A549 (cell line): Measurements from ENCODE around the gene FNDC10. TPM values are rescaled to one million over a fixed set of nuclear protein-coding genes. Genes with fewer than 3 reads are reported as not detected.
A peak's percentile ranks its signal among the peaks of the same experiment; 100 is the strongest.

Experiments used
- ATAC-seq, 2 experiments: fragments of 200-7000 bp in 1 of 2; fragments of >200 bp in 1 of 2; cut with Nextera tagmentation in 1 of 2; cut with Tn5 transposase in 1 of 2; 3 replicates each; pipeline versions ENCODE4 v1.8.0 to v1.9.1; 2018 to 2020; ENCODE audit warnings: mild to moderate bottlenecking in 1 of 2, moderate library complexity in 1 of 2
- CTCF ChIA-PET: fragments of 300-600 bp; sonication (Branson Sonifier 250); formaldehyde crosslinking; extraction: SDS; loops from one replicate; lab custom pipeline; 2021; ENCODE audit warnings: antibody characterized with exemption, inconsistent platforms; lab: Yijun Ruan, JAX
- POLR2A ChIA-PET: fragments of 350-600 bp; formaldehyde crosslinking; extraction: SDS; loops from one replicate; lab custom pipeline; 2021; ENCODE audit warnings: antibody characterized with exemption, inconsistent platforms; lab: Yijun Ruan, JAX
- DNase-seq, 2 experiments: peaks; one replicate each; pipeline versions ENCODE4 v3.0.0 to v3.0.0-alpha.2; 2011 to 2016; ENCODE audit warnings: low read depth in 1 of 2, low spot score in 1 of 2
- FAIRE-seq: peaks from 2 replicates; lab custom pipeline; 2011; peaks lifted over from hg19 to GRCh38; lab: Jason Lieb, UNC
- H3K27ac ChIP-seq, 2 experiments: fragments of >200 bp; sonication (Bioruptor Twin); formaldehyde crosslinking; 3 replicates each; pipeline ENCODE4 v1.5.1; 2016 to 2017
- H3K4me1 ChIP-seq: fragments of >200 bp; sonication (Bioruptor Twin); formaldehyde crosslinking; 3 replicates; pipeline ENCODE4 v1.6.1; 2016
- H3K4me2 ChIP-seq: fragments of >200 bp; sonication (Bioruptor Twin); formaldehyde crosslinking; 3 replicates; pipeline ENCODE4 v1.6.1; 2016
- H3K4me3 ChIP-seq: fragments of >200 bp; sonication (Bioruptor Twin); formaldehyde crosslinking; 3 replicates; pipeline ENCODE4 v1.5.1; 2016
- H3K9me3 ChIP-seq: fragments of >200 bp; sonication (Bioruptor Twin); formaldehyde crosslinking; 3 replicates; pipeline ENCODE4 v1.6.1; 2016
- ATOH8 ChIP-seq: fragments of 250-450 bp; sonication (Bioruptor Pico); IDR thresholded peaks from 2 replicates; pipeline ENCODE4 v1.5.0; 2020; ENCODE audit warnings: low read depth, mild to moderate bottlenecking, moderate library complexity
- CBX8 ChIP-seq: fragments of 200-600 bp; sonication (generic); IDR thresholded peaks from 2 replicates; pipeline ENCODE4 v1.6.1; 2016
- CEBPB ChIP-seq, 2 experiments: fragments of >200 bp in 1 of 2; sonication (Bioruptor Twin) in 1 of 2; formaldehyde crosslinking in 1 of 2; IDR thresholded peaks; 2 replicates each; pipeline ENCODE4 v1.6.1; 2012 to 2016
- ESRRA ChIP-seq: fragments of 150-350 bp; IDR thresholded peaks from 2 replicates; pipeline ENCODE4 v1.6.1; 2014; ENCODE audit warnings: mild to moderate bottlenecking, low read length, borderline replicate concordance
- HMGXB4 ChIP-seq: fragments of 250-450 bp; sonication (Bioruptor Pico); IDR thresholded peaks from 2 replicates; pipeline ENCODE4 v1.5.0; 2021; ENCODE audit warnings: mild to moderate bottlenecking, moderate library complexity, borderline replicate concordance
- MAZ ChIP-seq: fragments of 150-350 bp; IDR thresholded peaks from 2 replicates; pipeline ENCODE4 v1.6.1; 2014; ENCODE audit warnings: antibody characterized with exemption, low read depth, low read length, borderline replicate concordance
- NR3C1 ChIP-seq: fragments of >200 bp; sonication (Bioruptor Twin); formaldehyde crosslinking; IDR thresholded peaks from 3 replicates; pipeline ENCODE4 v1.6.1; 2017
- POLR2A ChIP-seq: IDR thresholded peaks from 2 replicates; pipeline ENCODE4 v1.6.1; 2012; ENCODE audit warnings: mild to moderate bottlenecking, low read length
- RARB ChIP-seq: fragments of 250-450 bp; sonication (Bioruptor Pico); IDR thresholded peaks from 2 replicates; pipeline ENCODE4 v1.8.0; 2021; ENCODE audit warnings: mild to moderate bottlenecking, moderate library complexity
- TP53 ChIP-seq: fragments of 250-450 bp; sonication (Bioruptor Pico); IDR thresholded peaks from 2 replicates; pipeline ENCODE4 v1.5.0; 2021; ENCODE audit warnings: mild to moderate bottlenecking, moderate library complexity
- ZC3H11A ChIP-seq: fragments of 450-650 bp; IDR thresholded peaks from 2 replicates; pipeline ENCODE4 v1.6.1; 2014; ENCODE audit warnings: antibody characterized with exemption, mild to moderate bottlenecking
- ZNF302 ChIP-seq: fragments of 250-450 bp; sonication (Bioruptor Pico); IDR thresholded peaks from 2 replicates; pipeline ENCODE4 v1.9.0; 2021; ENCODE audit warnings: inconsistent platforms, mild to moderate bottlenecking, moderate library complexity
- WGBS: methylation state at CpG from one replicate; pipeline ENCODE4 v1.1.6; 2017; ENCODE audit errors: missing lambda C conversion rate; 5-methylcytosine and 5-hydroxymethylcytosine counted together
- polyA plus RNA-seq, 4 experiments: library from polyadenylated mRNA; depleted of rRNA in 3 of 4; stranded (reverse); fragments of >200 nt; fragmentation: RNase III in 1 of 4; extraction: RNeasy Plus Mini Kit Qiagen cat#74134 plus additional on column Dnase treatment in 1 of 4; gene quantifications; 2 replicates in 3 of 4; 3 replicates in 1 of 4; pipeline ENCODE4 v1.2.3, GENCODE V29; 2011 to 2017
- TF ChIP-seq, protein P1 (sequence below): fragments of 150-350 bp; IDR thresholded peaks from 2 replicates; pipeline ENCODE4 v1.6.1; 2014; ENCODE audit warnings: low read depth, mild to moderate bottlenecking, low read length
- TF ChIP-seq, protein P2 (sequence below): fragments of 450-650 bp; IDR thresholded peaks from 2 replicates; pipeline ENCODE4 v1.6.1; 2014; ENCODE audit warnings: antibody characterized with exemption

Gene FNDC10
- polyA plus RNA-seq, 2 of the 4 experiments (the other 2 are of a cell fraction) = 0.56 to 4.0 TPM

DNA sequence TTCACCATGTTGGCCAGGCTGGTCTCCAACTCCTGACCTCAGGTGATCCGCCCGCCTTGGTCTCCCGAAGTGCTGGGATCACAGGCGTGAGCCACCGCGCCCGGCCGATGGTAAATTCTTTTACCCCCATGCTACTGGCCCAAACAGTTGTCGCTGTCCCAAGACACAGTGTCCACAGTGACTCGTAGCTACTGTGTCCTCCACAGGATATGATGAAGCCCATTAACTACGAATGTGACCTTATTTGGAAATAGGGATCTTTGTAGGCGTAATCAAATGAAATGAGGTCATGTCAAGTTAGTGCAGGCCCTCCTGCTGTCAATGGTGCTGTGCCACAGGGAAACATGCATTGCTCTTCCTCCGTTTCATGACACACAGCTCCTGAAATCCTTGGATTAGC is 8.5 kb downstream of the FNDC10 start:
- Histone ChIP-seq H3K4me1 (no peaks in the 10 kb centered on the region), H3K4me3 (no peak overlapping the region), H3K9me3 (no peaks in the 10 kb centered on the region), H3K4me2 (no peak overlapping the region), H3K27ac (no peak overlapping the region)
- POLR2A ChIA-PET = no interaction called here
- FAIRE-seq = no peak
- no peak for ATAC-seq
- TF ChIP-seq HMGXB4 (CRISPR knock-in tag) = no peak
- no peak for TF ChIP-seq ATOH8 (CRISPR knock-in tag)
- TF ChIP-seq ZNF302 (CRISPR knock-in tag) = no peak
- TF ChIP-seq CEBPB (IDR thresholded peaks at IDR 0.05) = no peak
- no peak for TF ChIP-seq CBX8
- TF ChIP-seq RARB = no peak
- no peak for DNase-seq
- CTCF ChIA-PET = no interaction called here
- WGBS = 74% methylated on average over 12 of the region's 13 CpGs

DNA sequence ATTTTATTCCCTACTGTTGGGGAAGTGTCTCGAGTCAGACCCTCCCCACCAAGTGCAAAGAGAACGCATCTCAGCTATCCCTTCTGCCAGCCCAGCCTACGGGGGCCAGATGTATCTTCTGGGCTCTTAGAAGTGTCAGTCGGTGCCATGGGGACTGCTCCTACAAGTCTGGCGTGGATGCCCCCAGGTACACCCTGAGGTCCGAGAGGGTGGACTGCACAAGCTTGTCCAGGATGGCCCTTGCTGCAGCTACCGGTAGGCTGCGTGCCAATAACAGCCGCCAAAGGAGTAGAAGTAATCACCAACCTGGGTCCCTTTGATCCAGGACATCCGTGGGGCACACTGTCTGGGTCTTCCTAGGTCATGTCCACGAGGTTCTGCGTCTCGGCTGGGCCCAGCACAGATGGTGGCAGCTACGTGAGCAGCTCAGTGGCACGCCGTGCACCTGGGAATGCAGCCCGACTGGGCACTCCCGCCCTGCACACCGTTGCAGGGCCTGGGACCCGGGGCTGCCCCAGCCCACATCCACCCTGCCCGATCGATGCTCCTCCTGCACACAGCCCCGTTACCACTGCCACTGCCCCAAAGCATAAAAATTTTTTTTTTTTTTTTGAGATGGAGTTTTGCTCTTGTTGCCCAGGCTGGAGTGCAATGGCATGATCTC is 16.5 kb downstream of the FNDC10 start:
- no peak overlapping the region for H3K27ac ChIP-seq
- ChIA-PET CTCF (interaction anchor here (1.4 to 1.5 kb wide), 2 partner anchors 14 to 142 kb away, joined by 3 to 4 read pairs; no protein-coding TSS in a partner anchor), POLR2A (no interaction called here)
- TF ChIP-seq, protein P1, sequence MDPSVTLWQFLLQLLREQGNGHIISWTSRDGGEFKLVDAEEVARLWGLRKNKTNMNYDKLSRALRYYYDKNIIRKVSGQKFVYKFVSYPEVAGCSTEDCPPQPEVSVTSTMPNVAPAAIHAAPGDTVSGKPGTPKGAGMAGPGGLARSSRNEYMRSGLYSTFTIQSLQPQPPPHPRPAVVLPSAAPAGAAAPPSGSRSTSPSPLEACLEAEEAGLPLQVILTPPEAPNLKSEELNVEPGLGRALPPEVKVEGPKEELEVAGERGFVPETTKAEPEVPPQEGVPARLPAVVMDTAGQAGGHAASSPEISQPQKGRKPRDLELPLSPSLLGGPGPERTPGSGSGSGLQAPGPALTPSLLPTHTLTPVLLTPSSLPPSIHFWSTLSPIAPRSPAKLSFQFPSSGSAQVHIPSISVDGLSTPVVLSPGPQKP = no peak
- TF ChIP-seq, protein P2, sequence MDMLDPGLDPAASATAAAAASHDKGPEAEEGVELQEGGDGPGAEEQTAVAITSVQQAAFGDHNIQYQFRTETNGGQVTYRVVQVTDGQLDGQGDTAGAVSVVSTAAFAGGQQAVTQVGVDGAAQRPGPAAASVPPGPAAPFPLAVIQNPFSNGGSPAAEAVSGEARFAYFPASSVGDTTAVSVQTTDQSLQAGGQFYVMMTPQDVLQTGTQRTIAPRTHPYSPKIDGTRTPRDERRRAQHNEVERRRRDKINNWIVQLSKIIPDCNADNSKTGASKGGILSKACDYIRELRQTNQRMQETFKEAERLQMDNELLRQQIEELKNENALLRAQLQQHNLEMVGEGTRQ = no peak
- no peak for TF ChIP-seq ZC3H11A
- TF ChIP-seq MAZ = no peak
- TF ChIP-seq NR3C1 = no peak
- TF ChIP-seq ESRRA = no peak
- no peak for TF ChIP-seq ATOH8 (CRISPR knock-in tag)
- H3K4me2 ChIP-seq = no peak overlapping the region
- ATAC-seq = peak; percentile 30 to 43; a peak in 3 of 6 replicates
- no peak for DNase-seq
- no peak overlapping the region for H3K4me3 ChIP-seq
- WGBS = 82% methylated on average over 19 of the region's 23 CpGs
- FAIRE-seq = no peak
- H3K4me1 ChIP-seq = no peaks in the 10 kb centered on the region
- no peaks in the 10 kb centered on the region for H3K9me3 ChIP-seq

GRCh38 chr1:1582585-1583346 is 17.2 kb downstream of the FNDC10 start:
- FAIRE-seq = no peak
- no peak for DNase-seq
- no peak overlapping the region for H3K4me2 ChIP-seq
- TF ChIP-seq ZC3H11A (no peak), TP53 (CRISPR knock-in tag) (no peak), POLR2A (no peak)
- TF ChIP-seq, protein P2 = no peak
- ChIA-PET POLR2A (no interaction called here), CTCF (interaction anchor here (1.4 to 1.5 kb wide), 2 partner anchors 15 to 141 kb away, joined by 3 to 4 read pairs; no protein-coding TSS in a partner anchor)
- 42% methylated on average over 8 of the region's 9 CpGs for WGBS
- H3K27ac ChIP-seq = no peak overlapping the region
- ATAC-seq = peak; percentile 33 to 50; a peak in 3 of 6 replicates
- no peaks in the 10 kb centered on the region for H3K4me1 ChIP-seq
- H3K4me3 ChIP-seq = no peak overlapping the region
- H3K9me3 ChIP-seq = no peaks in the 10 kb centered on the region
